Loucy (cell line): Measurements from ENCODE around the gene RANGRF.

Experiments
- H2AFZ ChIP-seq: fragments of 200-600 bp; sonication (generic); 2 replicates; pipeline ENCODE4 v1.6.0; 2016; ENCODE audit warnings: antibody characterized with exemption, mild to moderate bottlenecking, low read length, moderate library complexity
- H3F3A ChIP-seq: fragments of 200-600 bp; 2 replicates; pipeline ENCODE4 v1.6.0; 2016; ENCODE audit warnings: antibody characterized with exemption, low read depth, mild to moderate bottlenecking
- H3K27me3 ChIP-seq: fragments of 200-600 bp; sonication (generic); 2 replicates; pipeline ENCODE4 v1.6.1; 2014; ENCODE audit warnings: low read length, mild to moderate bottlenecking; ENCODE audit not compliant: insufficient read depth, poor library complexity, severe bottlenecking
- H3K36me3 ChIP-seq: fragments of 200-600 bp; sonication (generic); 2 replicates; pipeline ENCODE4 v1.6.1; 2016; ENCODE audit warnings: low read length; ENCODE audit not compliant: insufficient read depth
- H3K4me1 ChIP-seq: fragments of 200-600 bp; sonication (generic); 2 replicates; pipeline ENCODE4 v1.5.1; 2014; ENCODE audit warnings: low read length, mild to moderate bottlenecking; ENCODE audit not compliant: insufficient read depth, poor library complexity, severe bottlenecking
- H3K4me2 ChIP-seq: fragments of 200-600 bp; sonication (generic); 2 replicates; pipeline ENCODE4 v1.6.0; 2014; ENCODE audit warnings: antibody characterized with exemption, low read length, low read depth, mild to moderate bottlenecking; ENCODE audit not compliant: poor library complexity, severe bottlenecking
- H3K4me3 ChIP-seq: fragments of 200-600 bp; sonication (generic); 2 replicates; pipeline ENCODE4 v1.5.1; 2014; ENCODE audit warnings: low read length, mild to moderate bottlenecking, mixed read lengths; ENCODE audit not compliant: poor library complexity, severe bottlenecking
- H3K79me2 ChIP-seq: fragments of 200-600 bp; sonication (generic); 2 replicates; pipeline ENCODE4 v1.6.1; 2014; ENCODE audit warnings: low read length; ENCODE audit not compliant: insufficient read depth
- H3K9ac ChIP-seq: fragments of 200-600 bp; sonication (generic); 2 replicates; pipeline ENCODE4 v1.6.0; 2014; ENCODE audit warnings: mild to moderate bottlenecking, low read depth, low read length, moderate library complexity; ENCODE audit not compliant: poor library complexity, severe bottlenecking
- H3K9me2 ChIP-seq: fragments of 200-600 bp; sonication (generic); replicated peaks from 2 replicates; pipeline ENCODE4 v1.6.1; 2016; ENCODE audit warnings: low read depth, low read length, mixed read lengths
- H3K9me3 ChIP-seq: fragments of 200-600 bp; sonication (generic); 2 replicates; pipeline ENCODE4 v1.6.1; 2014; ENCODE audit warnings: mild to moderate bottlenecking, antibody characterized with exemption, low read length, low read depth; ENCODE audit not compliant: insufficient read depth
- H4K20me1 ChIP-seq: fragments of 200-600 bp; sonication (generic); 2 replicates; pipeline ENCODE4 v1.6.0; 2014; ENCODE audit warnings: antibody characterized with exemption, low read length, mild to moderate bottlenecking; ENCODE audit not compliant: insufficient read depth, poor library complexity, severe bottlenecking
- CTCF ChIP-seq: fragments of 200-600 bp; sonication (generic); conservative IDR thresholded peaks from 2 replicates; pipeline ENCODE4 v1.5.1; 2014; ENCODE audit warnings: mild to moderate bottlenecking, antibody characterized with exemption, low read length
- EZH2phosphoT487 ChIP-seq: fragments of 200-600 bp; IDR thresholded peaks from 2 replicates; pipeline ENCODE4 v1.6.1; 2018; ENCODE audit warnings: antibody characterized with exemption, mild to moderate bottlenecking, moderate library complexity, borderline replicate concordance

The RANGRF gene

DNA sequence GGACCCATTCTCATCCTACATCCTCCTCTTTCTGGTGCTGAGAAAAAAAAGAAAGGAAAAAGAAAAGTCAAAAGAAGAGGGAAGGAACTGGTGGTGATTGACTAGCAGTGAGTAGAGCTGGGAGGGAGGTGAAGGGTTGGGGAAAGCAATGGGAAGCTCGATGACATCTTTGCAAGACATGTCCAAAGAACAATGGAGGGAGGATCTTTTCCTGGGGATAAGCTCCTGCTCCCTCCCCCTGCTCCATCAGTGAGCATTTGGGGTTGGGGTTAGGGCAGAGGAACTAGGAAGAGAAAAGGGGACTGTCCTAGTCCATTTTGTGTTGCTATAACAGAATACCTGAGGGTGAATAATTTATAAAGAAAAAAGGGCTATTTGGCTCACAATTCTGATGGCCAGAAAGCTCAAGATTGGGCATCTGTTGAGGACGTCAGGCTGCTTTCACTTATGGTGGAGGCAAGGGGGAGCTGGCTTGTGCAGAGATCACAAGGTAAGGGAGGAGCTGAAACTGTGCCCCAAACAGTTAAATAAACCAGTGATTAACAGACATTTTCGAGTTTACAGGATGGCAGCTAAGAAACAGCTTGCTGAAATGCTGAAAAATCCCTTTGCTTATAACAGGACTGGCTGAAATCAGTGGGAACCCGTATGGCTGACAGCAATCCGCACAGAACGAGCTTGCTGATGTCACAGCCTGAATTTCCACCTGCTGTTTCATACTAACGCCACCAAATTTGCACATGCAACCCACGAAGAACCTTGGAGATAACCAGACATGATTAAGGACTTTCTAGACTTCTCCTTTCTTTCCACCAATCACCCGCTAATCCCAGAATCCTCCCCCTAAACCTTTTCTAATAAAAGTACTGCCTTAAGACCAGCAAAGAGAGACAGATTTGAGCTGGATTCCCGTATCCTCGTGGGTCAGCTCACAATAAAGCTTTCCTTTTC is 49.6 kb downstream of the RANGRF start:
- H3F3A ChIP-seq = no peaks in the 10 kb centered on the region
- H2AFZ ChIP-seq = no peak overlapping the region
- H3K4me3 ChIP-seq = no peak overlapping the region
- H3K9me3 ChIP-seq = no peaks in the 10 kb centered on the region
- H3K4me2 ChIP-seq = no peak overlapping the region
- H4K20me1 ChIP-seq = no peaks in the 10 kb centered on the region
- H3K9ac ChIP-seq = no peak overlapping the region
- H3K36me3 ChIP-seq = no peaks in the 10 kb centered on the region
- no peaks in the 10 kb centered on the region for H3K9me2 ChIP-seq
- H3K27me3 ChIP-seq = no peaks in the 10 kb centered on the region
- TF ChIP-seq EZH2phosphoT487 (no peak), CTCF (no peak)
- H3K4me1 ChIP-seq = no peaks in the 10 kb centered on the region
- H3K79me2 ChIP-seq = no peaks in the 10 kb centered on the region

DNA sequence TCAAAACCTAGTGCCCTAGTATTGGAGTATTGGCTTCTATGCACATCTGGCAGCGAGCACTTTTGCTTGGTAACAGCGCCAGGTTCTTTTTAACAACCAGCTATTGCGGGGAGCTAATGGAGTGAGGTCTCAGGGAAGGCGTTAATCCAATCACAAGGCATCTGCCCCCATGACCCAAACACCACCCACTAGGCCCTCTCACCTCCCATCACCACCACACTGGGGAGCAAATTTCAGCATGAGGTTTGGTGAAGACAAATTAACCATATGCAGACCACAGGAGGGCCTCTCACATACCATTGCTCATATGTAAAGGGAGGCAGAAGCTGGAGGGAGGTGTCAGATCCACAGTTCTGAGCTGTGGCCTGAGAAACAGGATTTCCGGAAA is 50.3 kb downstream of the RANGRF start:
- Histone ChIP-seq H4K20me1 (no peaks in the 10 kb centered on the region), H3K4me2 (no peak overlapping the region), H3K4me1 (no peaks in the 10 kb centered on the region), H3K9ac (no peak overlapping the region), H3K79me2 (no peaks in the 10 kb centered on the region), H3K36me3 (no peaks in the 10 kb centered on the region), H3K9me2 (no peaks in the 10 kb centered on the region), H3K27me3 (no peaks in the 10 kb centered on the region), H3K4me3 (no peak overlapping the region), H3K9me3 (no peaks in the 10 kb centered on the region), H2AFZ (no peak overlapping the region), H3F3A (no peaks in the 10 kb centered on the region)
- no peak for TF ChIP-seq CTCF
- TF ChIP-seq EZH2phosphoT487 = no peak

GRCh38 chr17:8339540-8339939 is 51.1 kb downstream of the RANGRF start, which contains the start of gene ODF4:
Gene ODF4, plus strand, starts transcription at chr17:8339840. Its CDS starts 212 bp downstream, at chr17:8340052.
- no peaks in the 10 kb centered on the region for H3K79me2 ChIP-seq
- no peak within 1 kb of the TSS for H3K4me2 ChIP-seq
- H4K20me1 ChIP-seq = no peaks in the 10 kb centered on the region
- H3F3A ChIP-seq = no peaks in the 10 kb centered on the region
- H3K4me3 ChIP-seq = no peak within 1 kb of the TSS
- no peak within 1 kb of the TSS for H3K9ac ChIP-seq
- no peaks in the 10 kb centered on the region for H3K9me2 ChIP-seq
- H3K27me3 ChIP-seq = no peaks in the 10 kb centered on the region
- H2AFZ ChIP-seq = no peak within 1 kb of the TSS
- no peaks in the 10 kb centered on the region for H3K9me3 ChIP-seq
- no peaks in the 10 kb centered on the region for H3K36me3 ChIP-seq
- no peak for TF ChIP-seq CTCF
- no peak for TF ChIP-seq EZH2phosphoT487
- no peaks in the 10 kb centered on the region for H3K4me1 ChIP-seq
